GM21447 (cell line): ENCODE measurements around the gene PLEK.
"Not testable (repeated sequence)": the region's sequence is repeated elsewhere in the genome, so short reads cannot be mapped to it uniquely, and the experiment has no call there.

Experiments
- ATAC-seq: cut with Tn5 transposase; IDR thresholded peaks from one replicate; pipeline ENCODE4 v1.9.1; 2021; ENCODE audit not compliant: unreplicated experiment

Gene PLEK, protein sequence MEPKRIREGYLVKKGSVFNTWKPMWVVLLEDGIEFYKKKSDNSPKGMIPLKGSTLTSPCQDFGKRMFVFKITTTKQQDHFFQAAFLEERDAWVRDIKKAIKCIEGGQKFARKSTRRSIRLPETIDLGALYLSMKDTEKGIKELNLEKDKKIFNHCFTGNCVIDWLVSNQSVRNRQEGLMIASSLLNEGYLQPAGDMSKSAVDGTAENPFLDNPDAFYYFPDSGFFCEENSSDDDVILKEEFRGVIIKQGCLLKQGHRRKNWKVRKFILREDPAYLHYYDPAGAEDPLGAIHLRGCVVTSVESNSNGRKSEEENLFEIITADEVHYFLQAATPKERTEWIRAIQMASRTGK

DNA sequence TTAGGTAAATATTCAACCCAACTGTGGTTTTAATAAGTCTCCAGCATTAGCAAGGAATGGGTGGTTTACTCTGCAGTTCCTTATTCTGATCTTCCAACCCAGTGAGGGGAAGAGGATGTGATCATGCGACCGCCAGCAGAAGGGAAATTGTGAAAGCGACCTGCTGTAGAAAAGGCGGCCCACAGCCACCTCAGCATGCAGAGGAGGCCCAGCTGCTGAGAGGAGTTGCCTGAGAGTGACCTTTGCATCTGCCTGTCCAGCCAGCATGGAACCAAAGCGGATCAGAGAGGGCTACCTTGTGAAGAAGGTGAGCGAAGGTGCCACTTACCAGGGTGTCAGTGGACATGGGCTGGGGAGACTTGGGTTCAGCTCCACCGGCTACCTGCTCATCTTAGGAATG lies at the start of gene PLEK:
Gene PLEK (plus strand): TSS at position 196 of the 400 bp plus-strand sequence. CDS start 70 bp downstream, at position 266.
- ATAC-seq = peak; percentile 55

DNA sequence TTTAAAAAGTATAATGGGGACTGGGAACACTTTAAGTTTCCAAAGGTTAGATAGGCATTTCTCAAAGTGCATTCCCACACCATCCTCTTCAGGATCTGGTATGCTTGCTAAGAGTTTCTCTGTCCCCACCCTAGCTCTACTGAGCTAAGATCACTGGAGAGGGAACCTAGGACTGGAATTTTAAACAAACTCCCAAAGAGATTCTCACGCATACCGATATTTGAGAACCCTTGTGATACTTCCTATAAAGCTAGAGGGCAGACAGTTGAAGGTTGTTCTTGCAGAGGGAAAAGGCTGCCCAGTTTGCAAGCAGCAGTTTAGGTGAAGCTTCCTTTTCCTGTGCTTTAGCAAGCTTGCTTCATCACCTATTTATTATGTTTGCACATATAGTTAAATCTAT lies 49.0 kb upstream of the PLEK start:
- ATAC-seq = no peak

DNA sequence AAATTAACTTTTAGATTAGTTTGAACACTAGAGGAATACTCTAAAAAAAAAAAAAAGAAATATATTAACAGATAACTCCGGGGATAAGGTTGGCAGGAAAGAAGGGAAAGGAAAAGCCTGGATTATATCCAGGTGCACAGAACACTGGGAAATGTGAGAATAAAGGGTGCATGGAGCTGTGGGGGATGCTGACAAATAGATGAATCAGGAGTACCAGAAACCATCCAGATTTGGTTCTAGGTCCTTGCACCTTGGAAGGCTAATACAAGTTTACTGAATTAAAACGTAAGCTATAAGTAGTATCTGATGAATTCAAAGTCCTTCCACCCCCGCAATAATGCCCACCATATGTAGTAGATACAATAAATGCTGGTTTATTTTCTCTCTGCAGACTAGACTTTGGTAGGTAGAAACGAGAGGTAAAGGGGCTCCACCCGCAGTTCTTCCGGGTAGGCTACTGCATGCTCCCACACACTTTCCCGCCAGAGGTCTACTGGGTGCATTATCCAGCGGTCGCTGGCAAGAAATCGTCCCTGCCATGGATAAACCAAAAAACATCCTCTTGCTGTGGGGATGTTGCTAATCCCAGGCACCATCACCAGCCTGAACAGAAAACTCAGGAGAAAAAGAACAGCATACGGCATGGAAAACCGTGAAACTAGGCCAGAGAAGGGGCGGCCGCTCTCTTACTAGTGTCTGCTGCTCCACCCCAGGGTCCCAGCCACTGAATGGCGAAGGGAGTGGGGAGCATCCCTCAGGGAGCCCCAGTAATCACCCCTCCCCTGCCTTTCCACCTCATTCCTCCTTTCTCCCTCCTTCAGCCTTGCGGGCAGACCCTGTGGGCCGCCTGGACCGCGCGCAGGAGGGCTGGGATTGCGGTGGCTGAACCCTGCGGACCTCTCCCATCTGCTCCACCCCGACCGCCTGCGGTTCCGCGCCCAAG lies 46.8 kb upstream of the PLEK start:
- ATAC-seq = no peak

DNA sequence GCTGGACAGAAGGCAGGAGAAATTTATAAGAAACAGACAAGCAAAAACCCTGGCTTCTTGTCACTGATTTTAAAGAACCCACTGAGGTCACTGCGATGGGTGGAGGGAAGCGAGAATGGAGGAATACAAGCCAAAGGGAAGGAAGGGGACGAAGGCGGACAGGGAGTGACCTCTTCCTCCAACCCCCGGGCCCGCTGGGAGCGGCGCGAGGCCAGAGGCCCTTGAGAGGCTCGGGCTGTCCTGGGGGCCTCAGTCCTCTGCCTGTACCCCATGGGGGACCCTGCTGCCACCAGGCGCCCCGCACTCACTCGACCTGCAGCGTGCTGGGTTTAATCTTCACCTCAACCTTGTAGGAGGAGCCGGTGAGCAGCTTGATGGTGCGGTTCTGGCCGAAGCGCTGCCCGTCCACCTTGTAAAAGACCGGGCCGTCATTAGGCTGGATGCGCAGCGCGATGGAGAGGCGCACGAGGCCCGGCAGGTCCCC lies 46.1 kb upstream of the PLEK start:
- no peak for ATAC-seq

DNA sequence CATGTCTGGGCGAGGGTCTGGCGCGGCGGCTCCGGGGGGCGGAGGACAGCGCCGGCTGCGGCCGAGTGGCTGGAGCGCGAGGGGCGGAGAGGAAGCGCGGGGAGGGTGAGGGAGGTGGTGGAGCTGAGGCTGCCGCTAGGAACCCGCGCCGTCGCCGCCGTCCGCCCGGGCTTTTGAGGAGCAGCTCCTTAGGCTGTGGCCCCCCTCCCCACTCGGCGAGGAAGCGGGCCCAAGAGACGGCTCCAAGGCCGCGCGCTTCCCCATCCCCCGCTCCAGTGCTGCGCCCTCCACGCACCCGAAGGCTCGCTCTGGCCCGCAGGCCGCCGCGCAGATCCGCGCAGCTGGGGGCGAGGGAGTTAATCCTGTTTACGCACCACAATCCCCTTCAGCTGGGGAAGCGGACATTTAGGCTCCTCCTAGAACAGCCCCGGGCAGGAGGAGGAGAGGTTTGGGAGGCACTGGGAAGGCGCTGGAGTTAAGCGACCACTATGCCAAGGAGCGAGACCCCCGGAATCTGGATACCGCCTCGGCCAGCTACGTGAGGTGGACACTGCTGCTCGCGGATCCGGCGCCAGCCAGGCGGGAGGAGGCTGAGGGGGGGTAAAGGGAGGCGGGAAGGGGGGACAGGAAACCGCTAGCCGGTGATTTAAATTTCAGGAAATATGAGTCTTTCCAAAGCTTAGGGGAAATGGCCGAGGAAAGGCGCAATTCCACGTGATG lies 45.5 kb upstream of the PLEK start, which contains the start of gene CNRIP1:
Gene CNRIP1 (minus strand): TSS at position 552 of the 720 bp plus-strand sequence. CDS start 549 bp downstream, at position 3.
- ATAC-seq = no peak

DNA sequence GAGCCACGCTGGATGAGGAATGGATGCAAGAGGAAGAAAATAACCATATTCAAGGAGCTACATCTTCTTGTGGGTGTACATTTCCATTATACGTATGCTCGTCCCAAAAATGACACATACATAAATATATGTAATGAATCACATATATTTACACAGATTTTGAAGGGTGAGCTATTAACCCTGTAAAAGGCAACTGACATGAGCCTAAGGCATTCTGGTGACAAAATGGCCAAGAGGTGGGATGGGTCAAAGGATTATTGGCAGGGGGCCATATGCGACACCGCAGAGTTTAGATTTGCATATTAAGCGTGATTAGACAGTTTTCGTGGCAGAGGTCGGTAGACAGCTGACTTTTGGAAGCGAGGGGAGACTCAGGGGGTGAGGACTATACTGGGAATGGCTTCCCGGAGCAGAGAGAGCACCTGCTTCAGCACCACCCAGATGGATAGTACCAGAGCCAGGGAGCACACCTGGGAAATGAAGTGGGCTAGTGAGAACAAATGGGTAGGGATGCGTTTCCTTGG lies 44.9 kb upstream of the PLEK start:
- ATAC-seq = no peak

DNA sequence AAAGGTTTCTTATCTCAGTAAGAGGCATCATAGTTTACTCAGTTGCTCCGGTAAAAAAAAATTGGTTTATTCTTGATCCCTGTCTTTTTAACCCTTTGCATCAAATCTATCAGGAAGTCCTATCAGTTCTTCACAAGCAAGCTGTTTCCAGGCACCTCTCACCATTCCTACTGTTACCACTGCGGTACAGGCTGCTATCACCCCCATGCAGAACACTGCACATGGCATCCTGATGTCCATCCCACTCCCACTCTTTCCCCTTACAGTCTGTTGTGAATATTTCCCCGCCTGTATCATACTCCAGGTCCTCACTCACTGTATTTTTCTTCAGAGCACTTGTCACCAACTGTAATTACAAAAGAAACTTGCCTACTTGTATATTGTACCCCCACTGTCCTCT lies 40.0 kb upstream of the PLEK start:
- no peak for ATAC-seq

DNA sequence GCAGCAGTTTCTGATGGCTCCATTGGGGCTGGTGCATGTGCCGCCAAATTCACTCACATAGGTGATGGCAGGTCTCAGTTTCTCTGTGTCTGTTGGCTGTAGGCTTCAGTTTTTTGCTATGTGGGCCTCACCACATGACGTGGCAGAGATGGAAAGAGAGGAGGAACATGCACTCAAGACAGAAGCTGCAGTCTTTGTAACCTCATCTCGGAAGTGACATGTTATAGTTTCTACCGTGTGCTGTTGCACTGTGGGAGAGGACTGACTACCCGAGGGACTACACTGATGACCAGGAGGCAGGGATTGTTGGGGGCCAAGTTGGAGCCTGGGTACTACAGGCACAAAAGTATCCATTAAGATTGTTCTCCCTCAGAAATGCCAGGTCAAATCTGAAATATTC lies 36.2 kb upstream of the PLEK start:
- ATAC-seq = no peak

DNA sequence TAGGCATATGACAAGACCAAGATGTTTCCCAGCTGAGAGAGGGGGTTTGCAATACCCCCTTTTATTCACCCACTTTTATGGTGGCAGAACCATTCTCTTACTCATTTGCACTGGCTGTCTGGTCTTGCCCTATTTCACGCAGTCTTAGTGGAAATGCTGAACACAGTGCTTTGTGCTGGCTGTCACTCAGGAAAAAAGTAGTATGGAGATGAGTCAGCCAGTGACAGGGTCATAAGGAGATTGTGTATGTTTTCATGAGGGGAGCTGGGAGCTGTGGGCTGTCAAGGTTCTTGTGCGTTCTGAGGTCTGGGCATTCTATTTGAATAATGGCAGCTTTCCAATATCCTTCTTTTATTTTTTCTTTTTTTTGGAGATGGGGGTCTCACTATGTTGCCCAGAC lies 34.4 kb upstream of the PLEK start:
- no peak for ATAC-seq

DNA sequence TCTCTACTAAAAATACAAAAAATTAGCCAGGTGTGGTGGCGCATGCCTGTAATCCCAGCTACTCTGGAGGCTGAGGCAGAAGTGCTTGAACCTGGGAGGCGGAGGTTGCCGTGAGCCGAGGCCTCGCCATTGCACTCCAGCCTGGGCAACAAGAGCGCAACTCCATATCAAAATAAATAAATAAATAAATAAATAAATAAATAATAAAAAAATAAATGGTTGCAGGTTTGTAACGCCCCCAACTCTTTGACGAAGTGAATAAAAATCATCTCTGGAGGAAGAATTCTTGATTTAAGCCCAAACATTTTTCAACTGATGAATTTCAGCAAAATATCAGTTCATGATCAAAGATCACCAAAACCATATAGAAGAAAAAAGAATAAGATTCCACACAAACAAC lies 32.1 kb upstream of the PLEK start:
- no peak for ATAC-seq

DNA sequence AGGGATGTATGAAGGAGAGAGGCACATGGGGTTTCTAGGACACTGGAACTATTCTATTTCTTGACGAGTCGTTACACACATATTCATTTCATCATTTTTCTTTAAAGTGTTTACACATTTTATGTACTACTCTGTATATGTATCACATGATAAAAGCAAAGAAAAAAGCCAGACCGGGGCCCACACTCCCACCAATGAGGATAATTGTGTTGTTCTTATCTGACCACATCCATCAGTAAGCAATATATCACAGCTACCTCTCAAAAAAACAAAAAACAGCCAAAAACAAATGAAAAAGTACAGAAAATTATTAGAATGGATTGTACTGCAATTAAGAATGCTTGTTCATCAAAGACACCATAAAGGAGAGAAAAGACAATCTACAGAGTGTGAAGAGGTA lies 31.2 kb upstream of the PLEK start:
- no peak for ATAC-seq

DNA sequence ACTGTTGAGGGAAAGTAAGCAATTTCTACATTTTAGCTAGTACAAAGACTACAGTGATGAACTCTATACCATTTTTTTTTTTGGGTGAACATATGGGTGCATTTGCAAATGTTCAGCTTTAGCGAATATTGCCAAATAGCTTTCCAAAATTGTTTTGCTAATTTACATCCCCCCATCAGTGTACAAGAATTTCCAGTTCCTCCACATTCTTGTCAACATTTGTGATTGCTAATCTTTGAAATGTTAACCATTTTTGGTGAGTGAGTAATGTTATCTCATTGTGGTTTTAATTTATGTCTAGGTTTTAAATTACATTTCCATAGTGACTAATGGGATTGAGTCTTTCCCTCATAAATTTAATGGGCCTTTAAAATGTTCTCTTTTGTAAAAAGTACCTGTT lies 28.9 kb upstream of the PLEK start:
- ATAC-seq = no peak

DNA sequence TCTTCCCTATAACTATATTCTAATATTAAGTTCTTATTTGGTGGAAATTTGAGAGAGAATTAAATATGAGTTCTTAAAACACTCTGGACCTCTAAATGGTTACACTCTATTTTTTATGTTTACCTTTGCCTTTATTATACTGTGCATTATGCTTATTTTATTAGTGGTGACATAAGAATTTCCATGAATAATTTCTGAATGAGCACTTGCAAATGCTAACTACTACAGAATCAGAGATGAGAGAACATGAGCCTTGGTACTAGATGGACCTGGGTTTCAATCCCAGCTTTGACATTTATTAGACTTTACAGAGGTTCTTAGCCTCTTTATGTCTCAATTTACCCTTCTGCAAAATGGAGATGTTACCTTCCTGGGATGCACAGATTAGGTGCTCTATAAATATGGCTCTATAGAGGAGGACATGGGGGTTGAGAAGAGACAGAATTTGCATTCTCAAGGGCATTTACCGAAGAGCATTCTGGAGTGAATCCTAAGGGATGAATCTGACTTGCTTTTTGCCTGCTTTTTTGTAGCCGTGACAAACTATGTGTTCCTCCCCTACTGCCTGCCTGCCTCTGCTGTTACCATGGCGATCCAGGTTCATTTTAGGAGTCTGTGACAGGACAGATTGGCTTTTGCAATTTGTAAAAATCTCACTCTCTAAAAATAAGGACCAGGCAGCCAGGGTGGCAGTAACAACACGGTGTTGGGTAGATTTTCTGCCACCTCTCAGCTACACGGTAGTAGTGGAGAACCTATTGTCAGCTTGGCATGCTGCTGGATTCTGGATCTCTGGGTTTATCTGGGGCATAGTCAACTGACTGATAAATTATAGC lies 24.6 kb upstream of the PLEK start:
- no peak for ATAC-seq

DNA sequence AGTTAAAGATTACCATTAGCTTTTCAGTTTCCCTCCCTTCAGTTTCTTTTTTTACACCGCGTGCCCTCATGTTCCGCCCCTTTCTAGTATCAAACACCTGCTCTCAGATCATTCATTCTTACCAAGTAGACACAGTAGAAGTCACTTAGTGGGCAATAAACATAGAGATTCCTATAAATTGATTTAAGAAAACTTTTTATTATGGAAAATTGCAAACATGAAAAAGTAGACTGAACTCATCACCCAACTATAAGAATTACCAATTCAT lies 24.1 kb upstream of the PLEK start:
- no peak for ATAC-seq

DNA sequence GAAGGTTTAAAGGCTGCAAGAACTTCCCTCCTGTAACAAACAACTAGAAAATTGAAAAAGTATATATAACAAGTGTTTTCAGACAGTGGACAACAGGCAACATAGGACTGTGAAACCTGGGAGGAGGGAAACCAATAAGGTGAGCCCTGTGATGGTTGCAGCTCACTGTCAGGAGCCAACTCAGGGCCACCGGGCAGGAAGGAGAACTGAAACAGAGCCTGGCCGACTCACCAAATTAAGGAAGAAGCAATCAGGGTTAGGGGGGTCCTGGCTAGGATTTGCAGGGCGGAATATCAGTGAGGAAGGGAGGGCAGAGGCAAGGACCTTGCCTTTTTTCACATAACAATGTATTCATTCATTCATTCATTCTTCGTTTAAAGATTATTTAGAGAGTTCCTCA lies 23.5 kb upstream of the PLEK start:
- ATAC-seq = no peak

DNA sequence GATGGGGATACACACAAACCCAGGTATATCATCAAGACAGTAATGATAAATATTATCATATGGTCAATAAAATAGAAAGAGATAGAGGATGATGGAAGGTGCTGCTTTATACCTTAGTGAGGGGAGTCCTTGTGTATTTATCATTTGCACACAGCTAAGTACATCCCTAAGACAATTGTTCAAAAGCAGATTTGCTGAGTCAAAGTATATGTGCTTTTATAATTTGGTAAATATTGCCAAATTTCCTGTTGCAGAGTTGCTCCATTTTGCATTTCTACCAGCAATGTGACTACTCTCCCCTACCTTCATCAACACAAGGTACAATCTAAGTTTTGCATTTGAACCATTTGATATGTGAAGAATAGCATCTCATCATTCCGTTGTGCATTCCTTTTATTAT lies 22.6 kb upstream of the PLEK start:
- no peak for ATAC-seq

DNA sequence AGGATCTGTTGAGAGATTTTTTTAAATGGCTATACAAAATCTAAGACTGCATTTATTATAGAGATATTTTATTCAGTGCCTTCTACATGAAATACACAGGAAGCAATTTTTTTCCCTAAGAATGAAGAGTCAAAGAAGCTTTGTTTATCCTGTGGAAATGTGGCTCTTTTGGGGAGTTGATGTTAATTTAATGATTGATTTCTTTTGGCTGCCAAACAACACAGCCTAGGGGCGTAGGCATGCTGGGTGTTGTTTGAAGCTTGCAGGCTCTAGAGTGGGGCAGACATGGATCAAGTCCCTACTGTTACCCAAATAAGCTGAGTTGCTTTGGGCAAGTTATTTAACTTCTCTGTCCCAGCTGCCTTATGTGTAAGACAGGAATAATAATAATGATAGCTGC lies 21.1 kb upstream of the PLEK start:
- no peak for ATAC-seq

DNA sequence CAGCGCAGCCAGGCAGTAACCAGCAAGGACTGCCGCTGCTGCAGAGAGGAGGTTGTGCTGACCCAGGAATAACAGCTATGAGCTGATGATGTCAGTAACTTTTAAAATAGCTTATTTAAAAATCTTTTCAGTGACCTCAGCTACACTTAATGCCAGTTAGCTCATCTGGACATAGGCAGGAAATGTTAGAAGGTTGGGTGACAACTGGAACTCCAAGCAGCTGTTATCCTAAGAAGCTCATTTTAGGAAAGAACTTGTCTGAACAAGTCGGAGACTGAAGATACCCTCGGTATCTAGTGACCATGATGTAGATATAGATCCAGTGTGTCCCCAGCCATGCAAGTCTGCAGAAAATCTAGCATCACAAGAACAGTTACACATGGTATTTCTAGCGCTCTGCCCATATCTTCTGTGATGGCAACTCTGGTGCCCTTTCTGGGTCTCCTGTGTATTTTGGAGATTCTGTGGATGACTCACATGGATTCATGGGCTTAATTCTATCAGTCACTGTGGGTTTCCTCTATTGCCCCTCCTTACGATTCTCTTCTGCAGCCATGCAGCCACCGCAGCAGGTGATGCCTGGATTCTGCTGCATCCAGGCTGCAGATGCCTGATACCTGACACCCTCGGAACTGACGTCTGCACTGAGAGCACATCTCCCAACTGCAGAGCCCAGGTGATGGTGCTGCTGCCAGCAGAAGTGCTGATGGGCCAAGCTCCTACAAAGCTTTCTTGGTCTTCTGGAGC lies 19.8 kb upstream of the PLEK start:
- ATAC-seq = no peak

DNA sequence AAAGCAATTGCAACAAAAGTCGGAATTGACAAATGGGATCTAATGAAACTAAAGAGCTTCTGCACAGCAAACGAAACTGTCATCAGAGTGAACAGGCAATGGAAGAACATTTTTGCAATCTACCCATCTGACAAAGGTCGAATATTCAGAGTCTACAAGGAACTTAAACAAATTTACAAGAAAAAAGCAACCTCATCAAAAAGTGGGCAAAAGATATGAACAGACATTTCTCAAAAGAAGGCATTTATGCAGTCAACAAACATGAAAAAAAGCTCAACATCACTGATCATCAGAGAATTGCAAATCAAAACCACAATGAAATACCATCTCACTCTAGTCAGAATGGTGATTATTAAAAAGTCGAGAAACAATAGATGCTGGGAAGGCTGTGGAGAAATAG lies 16.0 kb upstream of the PLEK start:
- not testable (repeated sequence) for ATAC-seq

DNA sequence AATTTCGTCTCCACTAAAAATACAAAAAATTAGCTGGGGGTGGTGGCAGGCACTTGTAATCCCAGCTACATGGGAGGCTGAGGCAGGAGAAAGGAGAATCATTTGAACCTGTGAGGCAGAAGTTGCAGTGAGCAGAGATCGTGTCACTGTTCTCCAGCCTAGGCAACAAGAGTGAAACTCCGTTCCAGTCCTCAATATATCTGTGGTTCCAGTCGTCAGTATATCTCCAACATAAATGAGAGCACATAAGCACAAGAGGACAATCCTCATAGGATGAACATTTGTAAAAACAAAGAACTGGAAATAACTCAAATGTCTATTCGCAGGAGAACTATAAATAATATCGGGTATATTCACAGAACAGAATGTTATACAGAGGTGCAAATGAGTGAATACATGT lies 13.1 kb upstream of the PLEK start:
- ATAC-seq = no peak
